ENCODE results near the gene DPY19L3.

Gene DPY19L3

DNA sequence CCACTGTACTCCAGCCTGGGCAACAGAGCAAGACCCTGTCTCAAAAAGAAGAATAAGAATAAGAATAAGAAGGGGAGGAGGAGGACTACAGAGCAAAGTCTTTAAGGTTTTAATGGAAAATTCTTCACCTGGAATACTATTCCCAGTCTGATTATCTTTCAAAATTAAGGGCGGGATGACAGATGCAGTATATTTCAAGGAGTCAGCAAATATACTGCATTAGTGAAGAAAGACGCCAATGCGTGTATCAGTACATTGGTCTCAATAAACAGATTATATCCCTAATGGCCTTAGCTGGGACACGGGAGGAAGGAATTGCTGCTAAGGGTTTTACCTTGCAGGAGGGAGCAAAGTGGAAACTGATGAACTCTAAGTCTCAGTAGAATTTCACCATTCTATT is 121.3 kb downstream of the DPY19L3 start:
- no peak for DNase-seq

DNA sequence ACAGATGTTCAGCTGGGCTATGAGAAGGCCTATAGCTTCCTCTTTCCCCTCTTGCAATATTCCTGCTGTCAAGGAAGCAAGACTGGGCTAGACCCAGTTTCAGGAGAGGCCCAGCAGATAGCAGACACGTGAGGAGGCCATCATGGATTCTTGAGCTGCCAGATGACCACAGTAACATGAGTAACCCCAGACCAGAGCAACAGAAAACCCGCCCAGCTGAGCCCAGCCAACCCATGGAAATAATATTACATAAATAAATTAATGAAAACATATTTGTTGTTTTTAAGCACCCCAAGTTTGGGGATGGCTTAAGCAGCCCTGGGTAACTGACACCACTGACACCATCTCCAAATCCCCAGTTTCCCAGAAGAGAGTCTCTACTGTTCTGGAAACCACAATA is 125.2 kb downstream of the DPY19L3 start:
- no peak for DNase-seq

DNA sequence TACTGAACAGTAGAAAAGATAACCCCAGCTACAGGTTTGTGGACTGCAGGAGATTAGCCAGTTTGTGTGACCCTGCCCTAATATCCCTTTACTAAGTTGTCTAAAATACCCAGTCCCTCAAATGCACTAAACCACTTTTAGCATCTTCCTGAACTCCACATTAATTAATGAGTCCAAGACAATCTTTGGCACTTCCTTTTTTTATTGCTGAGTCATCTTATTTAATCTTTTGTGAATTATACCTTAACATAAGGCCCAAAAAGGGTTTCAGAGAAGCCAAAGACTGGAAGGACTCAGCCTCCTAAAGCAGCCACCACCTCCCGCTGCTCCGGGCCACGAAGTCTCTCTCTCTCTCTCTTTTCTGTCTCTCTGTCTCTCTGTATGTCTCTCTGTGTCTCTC is 126.7 kb downstream of the DPY19L3 start:
- no peak for DNase-seq

Measured in activated gamma-delta T cell (primary cell).